HG03025 (cell line): ENCODE results near the gene POLR3E.
"Not testable (repeated sequence)": the region's sequence is repeated elsewhere in the genome, so short reads cannot be mapped to it uniquely, and the experiment has no call there.

Experiments
- ATAC-seq: cut with Tn5 transposase; IDR thresholded peaks from one replicate; pipeline ENCODE4 v1.9.1; 2021; ENCODE audit warnings: mild to moderate bottlenecking, moderate library complexity; ENCODE audit not compliant: unreplicated experiment, low FRiP score

The POLR3E gene

DNA sequence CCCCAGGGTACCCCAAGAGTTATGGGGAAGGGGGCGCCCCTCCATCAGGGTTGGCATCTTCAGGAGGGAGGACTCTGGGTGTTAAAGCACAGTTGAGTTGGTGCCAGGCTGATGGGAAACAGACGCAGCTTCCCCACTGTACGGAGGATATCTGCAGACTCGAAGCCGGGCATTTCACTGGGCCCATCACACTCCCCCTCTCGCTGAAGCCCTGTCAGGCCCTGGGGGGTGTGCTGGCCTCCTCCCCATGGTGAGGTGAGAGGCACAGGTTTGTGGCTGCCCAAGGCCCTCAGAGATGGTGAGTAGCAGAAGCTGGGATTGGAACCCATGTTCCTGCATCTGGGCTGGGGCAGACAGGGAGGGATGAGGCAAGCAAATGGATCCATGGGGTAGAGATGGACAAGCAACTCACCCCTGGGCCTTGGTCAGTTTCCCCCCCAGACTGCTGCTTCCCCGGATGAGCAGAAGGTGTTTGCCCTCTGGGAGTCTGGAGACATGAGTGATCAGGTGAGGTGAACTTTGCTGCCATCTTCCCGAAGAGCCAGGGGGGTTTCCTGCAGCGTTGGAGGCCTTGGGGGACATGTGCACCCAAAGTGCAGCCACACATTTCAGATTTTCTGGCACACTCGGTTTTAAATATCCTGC is 31.0 kb downstream of the POLR3E start:
- ATAC-seq: no peak

DNA sequence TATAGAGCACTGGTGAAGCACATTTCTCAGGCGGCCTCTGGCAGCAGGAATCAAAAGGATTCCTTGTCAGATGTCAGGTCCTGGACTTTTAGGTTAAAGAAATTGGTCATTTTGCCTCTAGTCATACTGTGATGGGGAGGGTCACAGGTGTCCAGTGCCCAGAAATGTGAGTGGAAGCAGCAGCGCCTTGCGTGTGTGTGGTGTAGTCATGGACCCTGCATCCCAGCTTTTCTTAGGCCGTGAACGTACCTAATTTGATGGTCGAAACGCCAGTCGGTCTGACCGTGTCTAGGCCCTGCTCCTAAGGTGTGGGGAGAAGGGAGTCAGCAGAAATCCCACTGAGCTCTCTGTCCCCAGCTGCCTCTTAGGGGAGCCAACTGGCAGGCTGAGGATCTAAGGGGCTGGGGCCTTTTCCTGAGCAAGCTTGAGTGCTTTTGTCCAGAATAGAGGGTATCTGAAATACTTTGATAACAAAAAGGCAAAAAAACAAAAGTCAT is 32.0 kb downstream of the POLR3E start:
- ATAC-seq: no peak

DNA sequence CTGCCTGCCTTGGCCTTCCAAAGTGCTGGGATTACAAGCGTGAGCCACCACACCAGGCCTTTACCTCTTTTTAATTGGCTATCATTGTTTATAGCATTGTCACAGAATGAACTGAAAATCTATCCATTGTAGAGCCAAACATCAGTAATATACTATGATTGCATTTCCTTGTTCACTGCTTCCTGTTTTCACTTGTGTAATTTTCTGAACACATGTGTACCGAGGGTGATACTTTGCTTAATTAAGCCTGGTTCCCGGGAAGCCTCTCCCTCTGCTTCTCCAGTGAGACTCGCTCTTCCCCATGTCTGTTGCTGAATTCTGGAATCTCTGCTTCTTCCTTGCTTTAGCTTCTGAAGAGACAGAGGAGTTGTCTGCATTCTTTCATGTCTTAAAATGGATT is 33.1 kb downstream of the POLR3E start:
- no peak for ATAC-seq

DNA sequence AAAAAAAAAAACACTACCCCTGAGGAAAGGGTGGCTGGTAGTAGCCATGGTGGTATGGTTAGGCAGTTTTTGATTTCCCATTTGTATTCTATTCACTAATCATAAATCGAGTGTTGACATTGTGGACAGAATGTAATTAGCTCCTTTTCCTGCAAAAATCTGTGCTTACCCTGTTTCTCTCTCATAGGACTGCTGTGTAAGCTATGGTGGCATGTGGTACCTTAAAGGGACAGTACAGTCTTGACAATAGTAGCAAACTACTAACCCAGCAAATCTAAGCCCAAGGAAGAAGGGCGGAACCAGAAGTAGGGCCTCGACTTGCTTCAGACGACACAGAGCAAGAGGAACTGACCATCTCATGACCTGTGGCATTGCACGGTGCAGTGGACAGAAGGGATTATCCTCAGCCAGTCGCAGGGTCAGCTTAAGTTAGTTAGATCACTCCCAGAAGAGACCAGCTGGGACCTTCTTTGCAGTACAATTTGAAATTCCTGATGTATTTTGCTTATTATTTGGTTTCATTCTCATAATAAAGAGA is 36.3 kb downstream of the POLR3E start:
- no peak for ATAC-seq

DNA sequence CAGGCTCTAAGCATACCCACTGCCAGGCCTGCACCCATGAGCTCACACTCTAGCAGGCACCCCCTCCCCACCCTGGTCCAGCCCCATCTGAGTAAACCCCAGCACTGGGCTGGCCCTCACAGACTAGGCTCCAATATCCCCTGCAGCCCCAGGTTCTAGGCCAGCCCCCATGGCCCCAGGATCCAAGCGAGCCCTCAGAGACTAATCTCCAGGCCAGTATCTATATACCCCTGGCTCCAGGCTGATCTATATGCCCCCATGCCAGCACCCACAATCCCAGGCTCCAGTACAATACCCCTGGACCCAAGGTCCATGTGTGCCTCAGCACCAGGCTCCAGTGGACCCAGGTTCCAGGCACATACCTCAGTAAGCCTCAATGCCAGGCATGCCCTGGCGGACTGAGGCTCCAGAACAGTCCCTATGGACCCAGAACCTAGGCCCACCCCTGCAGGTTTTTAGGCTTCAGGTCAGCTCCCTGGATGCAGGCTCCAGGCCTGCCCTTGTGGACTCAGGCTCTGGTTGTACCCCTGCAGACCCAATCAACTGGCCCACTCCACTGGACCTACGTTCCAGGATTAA is 38.5 kb downstream of the POLR3E start:
- ATAC-seq: no peak

DNA sequence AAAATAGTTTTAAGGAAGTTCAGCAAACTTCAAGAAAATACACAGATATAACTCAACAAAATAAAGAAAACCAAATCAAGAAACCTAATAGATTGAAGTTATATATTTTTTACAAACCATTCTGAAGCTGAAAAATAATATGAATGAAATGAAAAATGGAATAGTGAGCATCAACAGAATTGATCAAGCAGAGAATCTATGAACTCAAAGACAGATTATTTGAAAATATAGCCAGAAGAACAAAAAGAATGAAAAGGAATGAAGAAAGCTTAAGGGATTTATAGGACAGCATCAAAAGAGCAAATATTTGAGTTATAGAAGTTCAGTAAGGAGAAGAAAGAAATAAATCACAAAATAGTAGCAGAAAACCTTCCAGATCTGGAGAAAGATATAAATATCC is 39.4 kb downstream of the POLR3E start:
- ATAC-seq: no peak

DNA sequence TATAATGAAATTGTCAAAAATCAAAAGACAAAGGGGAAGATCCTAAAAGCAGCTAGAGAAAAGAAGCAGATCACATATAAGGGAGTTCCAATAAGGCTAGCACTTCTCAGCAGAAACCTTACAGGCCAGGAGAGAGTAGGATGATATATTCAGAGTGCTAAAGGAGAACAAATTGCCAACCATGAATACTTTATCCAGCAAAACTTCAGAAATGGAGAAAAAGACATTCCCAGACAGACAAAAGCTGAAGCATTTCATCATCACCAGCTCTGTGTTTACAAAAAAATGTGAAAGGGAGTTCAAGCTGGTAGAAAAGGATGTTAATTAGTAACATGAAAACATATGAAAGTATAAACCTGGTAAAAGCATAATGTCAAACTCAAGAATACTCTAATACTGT is 39.8 kb downstream of the POLR3E start:
- no peak for ATAC-seq

DNA sequence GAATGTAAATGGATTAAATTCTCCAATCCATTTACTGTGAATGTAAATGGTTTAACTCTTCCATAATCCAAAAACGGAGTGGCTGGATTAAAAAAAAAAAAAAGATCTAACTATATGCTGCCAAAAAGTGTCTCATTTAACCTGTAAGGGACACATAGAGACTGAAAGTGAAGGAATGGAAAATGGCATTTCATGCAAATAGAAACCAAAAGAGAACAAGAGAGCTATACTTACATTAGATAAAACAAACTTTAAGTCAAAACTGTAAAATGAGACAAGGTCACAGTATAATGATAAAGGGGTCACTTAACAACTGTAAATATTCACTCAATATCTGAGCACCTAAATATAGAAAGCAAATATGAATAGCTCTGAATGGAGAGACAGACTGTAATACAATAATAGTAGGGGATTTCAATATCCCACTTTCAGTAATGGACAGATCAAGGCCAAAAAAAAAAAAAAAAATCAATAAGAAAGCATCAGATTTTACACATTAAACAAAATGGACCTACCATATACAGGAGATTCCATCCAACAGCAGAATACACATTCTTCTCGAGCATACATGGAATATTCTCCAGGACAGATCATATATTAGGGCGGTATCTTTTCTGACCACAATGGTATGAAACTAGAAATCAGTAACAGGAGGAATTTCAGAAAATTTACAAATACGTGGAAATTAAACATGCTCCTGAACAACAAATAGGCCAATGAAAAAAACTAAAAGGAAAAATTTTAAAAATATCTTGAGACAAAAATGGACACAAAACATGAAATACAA is 40.8 kb downstream of the POLR3E start:
- ATAC-seq: no peak

DNA sequence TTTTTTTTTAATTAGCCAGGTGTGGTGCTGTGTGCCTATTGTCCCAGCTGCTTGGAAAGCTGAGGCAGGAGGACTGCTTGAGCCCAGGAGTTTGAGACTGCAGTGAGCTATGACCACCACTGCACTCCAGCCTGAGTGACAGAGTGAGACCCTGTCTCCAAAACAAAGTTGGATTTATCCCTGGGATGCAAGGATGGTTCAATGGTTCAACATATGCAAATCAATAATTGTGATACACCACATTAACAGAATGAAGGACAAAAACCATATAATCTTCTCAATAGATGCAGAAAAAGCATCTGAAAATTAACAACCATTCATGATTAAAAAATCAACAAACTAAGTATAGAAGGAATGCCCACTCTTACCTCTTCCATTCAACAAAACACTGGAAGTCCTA is 43.7 kb downstream of the POLR3E start:
- ATAC-seq: no peak

DNA sequence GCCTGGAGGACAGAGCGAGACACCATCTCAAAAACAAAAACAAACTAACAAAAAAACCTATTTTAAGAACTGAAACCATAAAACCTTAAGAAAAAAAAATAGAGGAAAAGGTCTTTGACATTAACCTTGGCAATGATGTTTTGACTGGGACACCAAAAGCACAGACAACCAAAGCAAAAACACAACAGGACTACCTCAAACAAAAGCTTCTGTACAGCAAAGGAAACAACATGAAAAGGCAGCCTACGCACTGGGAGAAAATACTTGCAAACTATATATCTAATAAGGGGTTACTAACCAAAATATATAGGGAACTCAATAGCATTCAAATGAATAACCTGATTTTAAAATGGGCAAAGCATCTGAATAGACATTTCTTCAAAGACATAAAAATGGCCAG is 44.9 kb downstream of the POLR3E start:
- no peak for ATAC-seq

DNA sequence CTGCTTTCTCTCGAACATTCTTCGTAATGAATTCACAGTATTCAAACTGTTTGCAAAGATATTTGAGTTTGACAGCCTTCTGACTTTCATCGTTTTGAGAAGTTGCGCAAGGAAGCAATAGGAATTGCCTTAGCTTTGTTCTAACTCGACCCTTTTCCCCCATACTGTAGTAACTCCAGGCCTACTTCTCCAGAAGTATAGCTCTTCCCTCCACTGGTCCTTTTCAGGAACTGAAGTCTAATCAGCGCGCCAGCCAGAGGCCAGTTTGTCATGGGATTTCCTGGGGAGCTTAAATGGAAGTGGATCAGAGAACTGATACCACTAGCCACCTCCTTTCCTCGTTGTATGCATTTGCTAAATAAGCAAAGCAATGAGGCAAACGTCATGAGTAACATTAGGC is 49.3 kb downstream of the POLR3E start:
- ATAC-seq: no peak

DNA sequence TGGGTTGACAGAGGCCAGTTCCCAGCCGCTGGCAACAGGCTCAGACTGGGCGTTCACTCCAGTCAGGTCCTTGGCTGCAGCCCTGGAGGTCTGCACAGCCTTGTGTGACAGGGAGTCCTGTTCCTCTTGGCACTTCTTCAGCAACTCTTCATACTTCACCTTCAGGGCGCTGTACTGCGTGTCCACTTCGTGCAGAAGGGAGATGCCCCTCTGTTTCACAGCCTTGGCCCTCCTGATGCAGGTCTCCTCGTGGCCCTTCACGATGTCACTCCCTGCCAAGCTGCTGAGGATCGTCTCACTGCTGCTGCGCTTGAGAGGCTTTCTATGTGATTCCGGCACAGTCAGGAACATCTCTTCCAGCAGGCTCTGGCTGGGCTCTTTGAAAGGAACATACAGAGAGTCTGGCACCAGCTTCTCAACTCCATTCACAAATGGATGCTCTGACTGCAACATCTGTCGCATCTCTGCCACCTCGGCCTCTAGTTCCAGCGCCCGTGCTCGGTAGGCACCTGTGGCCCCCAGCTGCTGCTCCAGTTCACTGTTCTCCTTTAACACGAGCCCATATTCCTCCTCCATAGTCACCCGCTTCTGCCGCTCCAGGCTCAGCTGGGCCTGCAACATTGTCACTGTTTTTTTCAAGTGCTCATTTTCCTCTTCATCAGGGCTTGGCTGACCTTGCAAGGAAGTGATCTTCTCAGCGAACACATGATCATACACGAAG is 50.1 kb downstream of the POLR3E start:
- no peak for ATAC-seq

DNA sequence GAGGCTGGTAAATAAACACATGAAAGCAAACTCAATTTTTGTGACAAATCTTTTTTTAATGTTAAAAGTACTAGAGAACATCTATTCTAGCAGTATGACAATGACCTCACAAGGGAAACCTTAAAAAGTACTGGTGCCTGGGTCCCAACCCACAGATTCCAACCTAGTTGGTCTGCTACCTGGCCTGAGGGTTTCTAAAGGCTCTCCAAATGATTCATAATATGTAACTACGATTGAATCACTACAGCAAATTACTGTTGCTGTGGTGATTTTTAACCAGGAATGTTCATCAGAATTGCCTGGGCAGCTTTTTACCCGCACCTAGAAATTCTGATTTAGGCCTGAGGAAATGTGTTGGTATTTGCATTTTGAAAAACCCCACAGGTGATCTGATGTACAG is 51.1 kb downstream of the POLR3E start:
- no peak for ATAC-seq

DNA sequence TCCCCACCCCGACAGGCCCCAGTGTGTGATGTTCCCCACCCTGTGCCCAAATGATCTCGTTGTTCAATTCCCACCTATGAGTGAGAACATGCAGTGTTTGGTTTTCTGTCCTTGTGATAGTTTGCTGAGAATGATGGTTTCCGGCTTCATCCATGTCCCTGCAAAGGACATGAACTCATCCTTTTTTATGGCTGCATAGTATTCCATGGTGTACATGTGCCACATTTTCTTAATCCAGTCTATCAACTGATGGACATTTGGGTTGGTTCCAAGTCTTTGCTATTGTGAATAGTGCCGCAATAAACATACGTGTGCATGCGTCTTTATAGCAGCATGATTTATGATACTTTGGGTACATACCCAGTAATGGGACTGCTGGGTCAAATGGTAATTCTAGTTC is 53.8 kb downstream of the POLR3E start:
- not testable (repeated sequence) for ATAC-seq

DNA sequence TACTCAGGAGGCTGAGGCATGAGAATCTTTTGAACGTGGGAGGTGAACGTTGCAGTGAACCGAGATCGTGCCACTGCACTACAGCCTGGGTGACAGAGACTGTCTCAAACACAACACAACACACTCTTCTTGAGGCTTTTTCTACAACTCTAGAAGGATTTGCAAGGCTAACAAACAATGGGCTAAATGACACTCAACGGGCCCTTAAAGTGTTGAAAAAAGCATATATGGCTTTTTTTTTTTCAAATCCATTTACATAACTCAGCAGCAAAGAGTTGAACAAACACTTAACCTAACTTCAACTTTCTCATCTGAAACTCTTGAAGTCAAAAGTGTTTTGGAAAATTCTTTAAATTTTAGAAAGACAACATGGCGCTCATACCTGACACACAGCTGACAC is 54.9 kb downstream of the POLR3E start:
- no peak for ATAC-seq

DNA sequence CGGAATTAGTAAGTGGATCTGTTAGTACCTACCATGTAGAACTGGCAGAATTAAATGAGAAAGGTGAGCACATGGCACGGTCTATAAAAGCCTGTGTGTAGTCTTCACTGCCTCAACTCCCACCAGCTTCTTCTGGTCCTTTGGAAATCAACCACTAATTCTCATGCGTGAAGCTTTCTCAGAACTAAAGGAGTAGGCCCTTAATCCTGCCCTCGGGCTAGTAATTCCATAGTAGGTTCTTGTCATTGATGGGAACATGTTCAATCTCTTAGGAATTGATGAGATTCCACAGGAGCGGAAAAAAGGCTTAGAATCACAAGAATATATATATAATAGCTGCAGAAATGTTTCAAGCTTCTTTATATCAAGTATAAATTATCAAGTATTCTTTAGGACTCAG is 55.5 kb downstream of the POLR3E start:
- no peak for ATAC-seq

DNA sequence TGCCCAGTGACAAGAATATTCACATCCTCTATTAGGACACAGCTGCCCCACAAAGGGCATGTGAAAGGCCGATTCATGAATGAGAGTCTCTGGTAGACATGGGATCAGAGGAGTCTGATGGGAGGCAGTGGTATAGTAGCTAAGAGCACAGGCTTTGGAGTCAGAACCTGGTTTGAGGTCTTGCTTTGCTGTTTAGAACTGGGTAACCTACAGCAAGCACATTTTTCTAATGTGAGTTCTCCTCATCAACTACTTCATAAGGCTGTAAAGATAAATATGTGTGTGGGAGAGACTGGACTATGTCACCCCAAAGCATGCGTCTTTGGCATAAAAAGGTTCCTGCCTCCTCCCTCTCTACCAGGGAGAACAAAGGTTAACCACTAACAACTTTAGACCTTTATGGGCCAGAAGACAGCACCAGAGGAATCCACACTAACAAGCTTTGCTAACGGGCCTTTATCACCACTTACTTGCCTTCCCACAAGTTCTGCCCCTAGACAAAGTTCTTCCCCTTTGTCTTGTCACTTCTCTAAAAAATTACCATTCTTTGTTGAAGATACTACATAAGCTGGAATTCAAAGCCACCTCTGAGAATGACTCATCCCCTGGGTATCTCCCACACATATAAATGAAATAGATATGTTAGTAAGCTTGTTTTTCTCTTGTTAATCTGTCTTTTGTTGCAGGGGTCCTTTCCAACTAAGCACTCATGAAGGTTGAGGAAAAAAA is 56.1 kb downstream of the POLR3E start:
- no peak for ATAC-seq

DNA sequence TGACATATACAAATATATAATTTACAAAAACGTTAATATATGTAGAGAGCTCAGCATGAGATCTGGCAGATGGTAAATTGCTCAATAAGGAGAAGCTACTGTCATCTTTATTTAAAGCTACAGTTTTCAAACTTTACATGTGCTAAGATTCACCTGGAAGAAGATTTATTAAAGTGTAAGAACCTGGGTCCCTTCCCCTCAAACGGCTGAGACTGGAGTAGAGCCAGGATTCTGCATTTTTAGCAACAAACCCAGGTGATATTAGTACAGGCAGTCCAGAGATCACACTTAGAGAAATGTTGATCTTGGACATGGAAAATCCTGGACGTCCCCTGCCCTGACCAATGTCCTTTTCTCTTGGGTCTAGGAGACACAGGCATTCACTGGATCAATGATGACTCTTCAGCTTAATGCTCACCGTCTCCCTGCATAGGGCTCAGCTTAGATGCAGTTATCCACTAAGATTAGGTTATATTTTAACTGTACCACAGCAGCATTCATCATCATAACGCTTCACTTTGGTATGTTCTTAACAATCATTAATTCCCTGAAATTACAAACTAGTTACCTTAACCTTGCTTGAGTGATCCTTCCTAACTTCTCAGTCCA is 56.8 kb downstream of the POLR3E start:
- ATAC-seq: no peak

DNA sequence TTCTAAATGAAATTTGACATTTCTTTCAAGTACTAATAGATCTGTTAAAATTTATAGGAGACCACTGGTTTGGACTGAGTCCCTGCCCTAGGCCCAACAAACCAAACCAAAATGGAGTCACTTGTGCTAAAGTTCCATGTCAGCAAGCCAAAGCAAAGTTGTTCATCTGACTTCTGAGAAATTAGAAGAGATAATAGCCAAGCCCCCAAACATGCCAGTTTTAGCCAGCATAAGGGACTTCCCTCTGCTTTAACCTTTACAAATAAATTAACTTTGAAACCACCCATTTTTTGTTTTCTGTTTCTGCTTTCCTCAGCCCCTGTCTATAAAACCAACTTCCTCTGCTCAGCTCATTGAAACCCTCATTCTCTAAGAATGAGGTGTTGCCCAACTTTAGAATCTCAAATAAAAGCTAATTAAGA is 58.3 kb downstream of the POLR3E start:
- ATAC-seq: no peak
